HG02678 (cell line): ENCODE measurements around the gene OSTN.
"Not testable (repeated sequence)": the region's sequence is repeated elsewhere in the genome, so short reads cannot be mapped to it uniquely, and the experiment has no call there.

Source experiments
- ATAC-seq: cut with Tn5 transposase; IDR thresholded peaks from one replicate; pipeline ENCODE4 v1.9.1; 2021; ENCODE audit warnings: mild to moderate bottlenecking, moderate library complexity; ENCODE audit not compliant: unreplicated experiment

The OSTN gene, protein sequence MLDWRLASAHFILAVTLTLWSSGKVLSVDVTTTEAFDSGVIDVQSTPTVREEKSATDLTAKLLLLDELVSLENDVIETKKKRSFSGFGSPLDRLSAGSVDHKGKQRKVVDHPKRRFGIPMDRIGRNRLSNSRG

DNA sequence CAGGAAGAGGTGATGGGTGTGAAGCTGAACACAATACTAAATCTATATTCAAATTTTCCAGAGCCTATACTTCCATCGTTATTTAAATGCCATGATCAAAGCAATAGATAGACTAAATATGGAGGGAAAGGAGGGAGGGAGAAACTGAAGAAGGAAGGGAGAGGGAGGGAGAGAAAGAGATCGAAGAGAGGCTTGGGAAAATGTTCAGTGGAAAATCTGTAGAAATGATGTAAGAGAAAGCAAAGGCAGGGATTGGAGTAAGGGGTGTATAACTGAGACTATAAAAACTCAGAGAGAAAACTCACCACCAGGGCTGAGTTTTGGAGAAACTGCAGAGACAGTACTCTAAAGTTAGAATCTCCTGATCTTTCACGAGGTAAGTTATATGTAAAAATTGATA, at the start of gene OSTN:
Gene OSTN, plus strand, starts transcription at position 310 of the 400 bp plus-strand sequence. CDS start 13,292 bp downstream, outside the sequence.
- ATAC-seq, result no peak

DNA sequence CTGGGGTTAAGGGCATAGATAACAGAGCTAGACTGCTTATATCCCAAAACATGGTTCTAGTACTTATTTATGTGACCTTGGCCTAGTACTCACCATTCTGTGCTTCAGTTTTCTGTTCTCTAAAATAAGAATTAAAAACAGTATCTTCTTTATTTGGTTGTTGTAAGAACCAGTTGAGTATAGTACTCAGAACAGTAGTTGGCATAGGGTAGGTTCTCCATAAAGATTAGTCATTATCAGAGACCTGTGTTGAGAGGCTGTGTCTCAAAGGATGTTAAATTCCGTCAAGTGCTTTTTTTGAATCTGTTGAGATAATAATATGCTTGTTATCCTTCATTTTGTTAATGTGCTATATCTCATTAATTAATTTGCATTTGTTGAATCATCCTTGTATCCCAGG, 47.4 kb upstream of the OSTN start:
- ATAC-seq, result no peak

DNA sequence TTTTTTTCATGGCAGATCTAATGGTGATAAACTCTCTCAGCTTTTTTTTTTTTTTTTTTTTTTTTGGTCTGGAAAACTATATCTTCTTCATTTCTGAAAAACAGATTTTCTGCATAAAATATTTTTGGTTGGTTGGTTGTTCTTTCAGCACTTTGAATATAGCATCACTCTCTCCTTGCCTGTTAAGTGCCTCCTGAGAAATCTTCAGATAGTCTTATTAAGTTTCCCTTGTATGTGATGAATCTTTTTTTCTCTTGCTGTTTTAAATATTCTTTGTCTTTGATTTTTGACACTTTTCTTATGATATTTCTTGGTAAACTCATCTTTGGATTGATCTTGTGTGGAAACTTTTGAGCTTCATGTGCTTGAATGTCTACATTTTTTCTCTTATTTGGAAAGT, 44.2 kb upstream of the OSTN start:
- ATAC-seq, result no peak

DNA sequence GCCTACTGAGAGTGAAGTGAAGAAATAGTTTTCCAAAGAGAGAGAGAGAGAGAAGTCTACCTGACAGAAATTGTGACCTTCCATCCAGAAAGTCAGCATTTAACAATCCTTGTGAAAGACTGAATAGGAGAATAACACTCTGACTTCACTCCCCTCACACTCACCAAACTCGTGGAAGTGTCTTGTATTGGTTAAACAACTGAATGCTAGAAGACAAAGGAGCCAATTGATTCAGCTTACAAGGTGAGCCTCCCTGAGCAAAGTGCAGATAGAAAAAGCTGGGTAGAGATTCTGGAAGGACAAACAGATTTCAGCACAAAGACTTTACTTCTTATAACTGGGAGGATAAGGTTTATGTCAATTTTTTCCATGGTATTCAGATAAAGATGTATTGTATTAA, 40.8 kb upstream of the OSTN start:
- ATAC-seq, result no peak

DNA sequence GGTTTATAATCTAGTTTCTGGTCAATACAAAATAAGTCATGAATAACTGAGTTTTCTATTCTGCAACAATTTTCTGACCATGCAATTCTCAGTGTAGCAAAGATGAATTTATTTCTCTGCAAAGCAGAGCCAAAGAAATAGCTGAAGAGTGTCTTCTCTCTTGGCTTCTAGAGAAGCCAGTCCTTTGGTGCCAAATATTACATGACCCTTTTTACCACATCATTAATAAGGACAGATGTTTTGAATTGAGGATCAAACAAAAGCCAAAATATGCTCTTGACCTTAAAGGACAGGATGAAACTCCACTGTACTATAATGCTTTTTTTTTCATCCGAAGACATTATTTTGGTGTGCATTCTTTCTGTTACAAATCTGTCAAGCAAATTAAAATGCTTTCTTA, 40.2 kb upstream of the OSTN start:
- no peak for ATAC-seq

DNA sequence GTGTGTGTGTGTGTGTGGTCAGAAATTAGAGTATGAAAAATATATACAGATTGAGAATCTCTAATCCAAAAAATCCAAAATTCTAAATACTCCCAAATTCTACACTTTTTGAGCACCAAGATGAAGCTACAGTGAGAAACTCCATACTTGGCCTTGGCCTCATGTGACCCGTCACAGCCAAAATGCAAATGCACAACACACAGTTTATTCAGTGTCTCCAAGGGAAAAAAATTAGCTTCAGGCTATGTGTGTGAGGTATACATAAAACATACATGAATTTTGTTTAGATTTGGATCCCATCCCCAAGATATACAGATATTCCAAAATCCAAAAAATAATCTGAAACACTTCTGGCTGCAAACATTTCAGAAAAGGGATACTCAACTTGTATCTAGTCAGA, 33.2 kb upstream of the OSTN start:
- ATAC-seq, result no peak

DNA sequence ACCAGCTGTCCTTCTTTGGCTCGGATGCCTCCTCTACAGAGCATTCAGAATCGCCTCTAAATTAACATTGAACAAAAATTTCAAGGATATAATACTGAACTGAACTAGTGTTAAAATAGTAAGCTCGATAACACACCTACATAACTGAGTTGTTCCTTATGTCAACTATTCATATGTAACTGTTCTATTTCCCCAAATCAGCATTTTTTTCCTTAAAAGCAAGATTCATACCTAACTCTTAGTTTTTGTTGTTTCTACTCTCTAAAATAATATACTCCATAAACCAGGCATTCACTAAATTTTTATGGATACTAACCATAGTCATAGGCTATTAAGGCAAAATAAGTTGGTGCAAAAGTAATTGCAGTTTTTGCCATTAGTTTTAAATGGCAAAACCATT, 32.7 kb upstream of the OSTN start:
- no peak for ATAC-seq

DNA sequence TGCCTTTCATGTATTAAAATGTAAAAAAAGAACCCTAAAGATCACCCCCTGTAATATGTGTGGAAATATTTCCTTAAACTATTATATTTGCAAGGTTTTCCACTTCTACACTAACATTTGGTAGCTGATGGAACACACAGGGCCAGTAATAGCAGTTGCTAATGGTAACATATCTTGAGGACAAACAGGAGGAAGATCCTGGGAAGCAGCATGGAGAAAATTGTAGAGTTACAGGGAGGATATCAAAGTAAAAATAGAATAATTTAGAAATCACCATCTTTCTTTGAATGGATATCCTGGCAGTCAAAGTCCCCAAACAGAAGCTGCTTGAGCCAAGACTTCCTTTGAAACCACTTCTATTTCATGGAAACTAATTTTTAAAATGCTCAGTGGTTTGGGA, 29.5 kb upstream of the OSTN start:
- ATAC-seq, result no peak

DNA sequence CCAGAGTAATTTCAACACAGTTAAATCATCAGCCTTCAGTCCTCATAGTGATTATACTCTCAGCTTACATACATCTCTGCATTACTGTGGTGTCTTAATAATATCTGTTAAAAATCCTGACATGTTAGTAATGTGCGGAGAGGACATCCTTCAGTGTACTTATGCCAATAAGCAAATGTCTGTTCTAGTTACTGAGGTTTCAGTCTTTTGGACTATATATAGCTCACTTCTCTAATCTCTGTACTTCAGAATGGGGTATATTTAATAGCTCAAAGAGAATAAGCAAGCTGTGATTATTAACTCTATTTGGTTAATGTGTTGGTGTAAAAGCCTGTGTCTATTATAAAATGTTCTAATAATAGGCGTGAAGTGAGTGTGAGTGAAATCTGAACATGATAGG, 28.9 kb upstream of the OSTN start:
- peak; percentile 69 for ATAC-seq

DNA sequence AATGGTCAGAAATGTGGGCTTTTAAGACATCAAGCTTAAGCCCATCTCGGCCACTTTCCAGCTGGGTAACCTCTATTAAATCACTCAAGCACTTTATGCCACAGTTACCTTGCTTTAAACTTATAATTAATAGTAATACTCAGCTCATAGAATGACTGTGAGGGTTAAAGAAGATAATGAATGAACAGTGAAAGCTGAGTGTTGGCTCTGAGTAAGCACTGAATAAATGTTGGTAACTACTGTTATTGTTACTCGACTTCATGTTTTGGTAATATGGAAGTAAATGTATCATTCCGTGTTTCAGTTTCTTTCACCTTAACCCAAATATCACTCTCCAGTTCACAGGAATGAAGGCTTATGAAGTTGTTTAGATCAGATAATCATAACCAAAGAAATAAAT, 23.9 kb upstream of the OSTN start:
- no peak for ATAC-seq

DNA sequence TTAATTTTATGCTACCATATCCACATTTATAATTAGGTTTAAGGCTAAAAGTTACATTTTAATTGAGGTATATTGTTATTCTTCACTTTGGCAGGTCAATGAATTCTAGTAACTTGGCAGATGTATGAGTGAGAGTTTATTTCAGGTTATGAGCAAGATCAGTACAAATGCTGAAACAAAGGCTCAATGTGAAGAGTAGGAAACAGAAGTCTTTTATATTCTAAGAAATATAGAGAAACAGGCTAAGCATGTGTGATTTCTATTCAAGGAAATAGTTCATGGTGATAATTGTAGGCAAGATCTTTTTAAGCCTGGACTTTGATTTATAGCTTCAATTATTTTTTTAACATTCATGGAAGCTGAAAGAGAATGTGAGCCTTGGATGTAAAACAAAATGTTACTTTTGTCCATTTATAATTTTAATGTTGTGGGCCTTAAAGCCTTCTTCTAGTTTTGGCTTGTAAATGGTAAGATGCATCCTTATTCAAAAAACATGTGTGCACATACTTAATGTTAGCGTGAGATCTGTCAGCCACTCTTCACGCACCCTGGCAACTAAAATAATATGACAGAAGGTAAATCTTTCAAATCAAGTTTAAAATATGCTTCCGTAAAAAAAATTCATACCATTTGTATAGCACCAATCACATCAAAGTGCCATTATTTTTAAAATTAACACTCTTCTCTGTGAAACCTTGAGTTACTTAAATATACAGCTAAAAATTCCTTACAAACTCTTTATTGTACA, 22.8 kb upstream of the OSTN start:
- no peak for ATAC-seq

DNA sequence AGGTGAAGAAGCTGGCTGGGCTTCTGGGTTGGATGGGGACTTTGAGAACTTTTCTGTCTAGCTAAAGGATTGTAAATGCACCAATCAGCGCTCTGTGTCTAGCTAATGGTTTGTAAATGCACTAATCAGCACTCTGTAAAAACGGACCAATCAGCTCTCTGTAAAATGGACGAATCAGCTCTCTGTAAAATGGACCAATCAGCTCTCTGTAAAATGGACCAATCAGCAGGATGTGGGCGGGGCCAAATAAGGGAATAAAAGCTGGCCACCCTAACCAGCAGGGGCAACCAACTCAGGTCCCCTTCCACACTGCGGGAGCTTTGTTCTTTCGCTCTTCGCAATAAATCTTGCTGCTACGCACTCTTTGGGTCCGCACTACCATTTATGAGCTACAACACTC, 13.7 kb upstream of the OSTN start:
- not testable (repeated sequence) for ATAC-seq

DNA sequence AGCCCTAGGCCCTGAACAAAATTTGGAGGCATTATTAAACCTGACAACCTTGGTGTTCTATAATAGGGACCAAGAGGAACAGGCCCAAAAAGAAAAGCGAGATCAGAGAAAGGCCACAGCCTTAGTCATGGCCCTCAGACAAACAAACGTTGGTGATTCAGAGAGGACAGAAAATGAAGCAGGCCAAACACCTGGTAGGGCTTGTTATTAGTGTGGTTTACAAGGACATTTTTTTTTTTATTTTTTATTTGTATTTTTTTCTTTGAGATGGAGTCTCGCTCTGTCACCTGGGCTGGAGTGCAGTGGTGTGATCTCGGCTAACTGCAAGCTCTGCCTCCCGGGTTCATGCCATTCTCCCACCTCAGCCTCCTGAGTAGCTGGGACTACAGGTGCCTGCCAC, 10.8 kb upstream of the OSTN start:
- ATAC-seq, result not testable (repeated sequence)

DNA sequence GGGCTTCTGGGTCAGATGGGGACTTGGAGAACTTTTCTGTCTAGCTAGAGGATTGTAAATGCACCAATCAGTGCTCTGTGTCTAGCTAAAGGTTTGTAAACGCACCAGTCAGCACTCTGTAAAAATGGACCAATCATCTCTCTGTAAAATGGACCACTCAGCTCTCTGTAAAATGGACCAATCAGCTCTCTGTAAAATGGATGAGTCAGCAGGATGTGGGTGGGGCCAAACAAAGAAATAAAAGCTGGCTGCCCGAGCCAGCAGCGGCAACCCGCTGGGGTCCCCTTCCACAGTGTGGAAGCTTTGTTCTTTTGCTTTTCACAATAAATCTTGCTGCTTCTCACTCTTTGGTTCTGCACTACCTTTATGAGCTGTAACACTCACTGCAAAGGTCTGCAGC, 6.8 kb upstream of the OSTN start:
- not testable (repeated sequence) for ATAC-seq

DNA sequence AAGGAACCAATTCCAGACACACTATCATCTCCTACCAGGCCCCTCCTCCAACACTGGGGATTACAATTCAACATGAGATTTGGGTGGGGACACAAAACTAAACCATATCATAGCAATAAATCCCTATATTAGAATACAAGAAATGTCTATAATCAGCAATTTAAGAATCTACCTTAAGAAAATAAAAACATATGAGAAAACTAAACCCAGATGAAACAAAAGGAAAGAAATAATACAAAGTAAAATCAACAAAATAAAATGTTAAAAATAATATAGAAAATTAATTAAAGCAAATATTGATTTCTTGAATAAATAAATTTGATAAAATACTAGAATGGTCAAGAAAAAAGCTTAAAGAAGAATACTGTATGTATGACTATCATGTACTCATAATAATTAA, 6.1 kb upstream of the OSTN start:
- ATAC-seq, result no peak

DNA sequence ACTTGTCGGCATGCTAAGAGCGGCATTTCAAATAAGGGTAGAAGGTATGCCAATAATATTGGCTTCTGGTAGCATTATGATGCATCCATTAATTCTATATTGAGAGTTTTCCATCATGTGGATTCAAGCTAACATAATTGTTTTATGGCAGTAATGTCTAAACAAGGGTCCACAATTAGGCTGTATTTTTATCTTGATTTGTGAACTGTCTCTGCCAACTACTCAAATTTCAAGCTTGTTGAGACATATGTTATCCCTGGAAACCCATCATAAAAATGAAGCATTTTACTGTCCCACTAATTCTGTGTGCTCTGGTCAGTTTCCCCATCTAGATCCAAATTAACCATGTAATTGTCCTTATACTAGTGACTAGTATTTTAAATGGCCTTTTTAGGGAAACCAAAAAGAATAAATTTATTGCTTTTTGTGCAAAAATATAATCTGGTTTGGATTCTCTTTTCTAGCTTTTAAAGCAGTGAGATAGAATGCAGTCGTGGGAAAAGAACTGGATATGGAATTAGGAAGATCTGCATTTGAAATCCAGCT, 1.2 kb upstream of the OSTN start:
- ATAC-seq, result no peak

DNA sequence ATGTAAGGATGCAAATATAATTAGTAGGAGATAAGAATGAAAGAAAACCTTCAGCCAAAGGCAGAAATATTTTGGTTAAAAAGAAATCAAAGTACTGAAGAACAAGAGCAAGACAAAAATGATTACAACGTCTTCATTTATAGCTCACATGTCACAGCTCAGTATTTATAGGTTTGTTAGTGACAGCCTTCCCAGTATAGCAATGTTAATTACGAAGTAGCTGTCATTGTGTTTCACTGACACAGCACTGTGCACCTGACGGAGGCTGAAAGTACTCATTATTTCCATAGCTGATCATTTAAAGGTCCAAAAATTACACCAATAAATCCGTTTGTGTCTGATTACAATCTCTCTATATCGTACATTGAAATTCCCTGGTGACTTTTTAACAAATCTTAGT, 561 bp upstream of the OSTN start:
- no peak for ATAC-seq

DNA sequence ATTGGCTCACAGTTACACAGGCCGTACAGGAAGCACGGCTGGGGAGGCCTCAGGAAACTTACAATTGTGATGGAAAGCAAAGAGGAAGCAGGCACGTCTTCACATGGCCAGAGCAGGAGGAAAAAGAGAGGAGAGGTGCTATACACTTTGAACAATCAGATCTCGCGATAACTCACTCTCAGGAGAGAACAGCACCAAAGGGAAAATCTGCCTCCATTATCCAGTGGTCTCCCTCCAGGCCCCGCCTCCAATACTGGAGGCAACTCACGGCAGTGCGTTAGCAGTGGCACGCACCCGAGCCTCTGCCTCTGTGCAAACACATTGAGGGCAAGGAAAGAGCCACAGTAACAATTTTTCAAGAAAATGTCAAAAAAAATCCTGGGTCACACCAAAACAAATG, 11.0 kb downstream of the OSTN start:
- ATAC-seq, result no peak

DNA sequence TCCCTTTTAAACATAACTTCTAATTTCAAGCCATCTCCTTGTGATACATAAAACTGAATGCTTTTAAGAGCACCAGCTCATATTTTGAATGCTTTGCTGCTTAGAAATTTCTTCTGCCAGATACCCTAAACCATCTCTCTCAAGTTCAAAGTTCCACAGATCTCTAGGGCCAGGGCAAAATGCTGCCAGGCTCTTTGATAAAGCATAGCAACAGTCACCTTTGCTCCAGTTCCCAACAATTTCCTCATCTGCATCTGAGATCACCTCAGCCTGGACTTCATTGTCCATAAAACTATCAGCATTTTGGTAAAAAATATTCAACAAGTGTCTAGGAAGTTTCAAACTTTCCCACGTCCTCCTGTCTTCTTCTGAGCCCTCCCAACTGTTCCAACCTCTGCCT, 17.5 kb downstream of the OSTN start:
- ATAC-seq, result no peak

DNA sequence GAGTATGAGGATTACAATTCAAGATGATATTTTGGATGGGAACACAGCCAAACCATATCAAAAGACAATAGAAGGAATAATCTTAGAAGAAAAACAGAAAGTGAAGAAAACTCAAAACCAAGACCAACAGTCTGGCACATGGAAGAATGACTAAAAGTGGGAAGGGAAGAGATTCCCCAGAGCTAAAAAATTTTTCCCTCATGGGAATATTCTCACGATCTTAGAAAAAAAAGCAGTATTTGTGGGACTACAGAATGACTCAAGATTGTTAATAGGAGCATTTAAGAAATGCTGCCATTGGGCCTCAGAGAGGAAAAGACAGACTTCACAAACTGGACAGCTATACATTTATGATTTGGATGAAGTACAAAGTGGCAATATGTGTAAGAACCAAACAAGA, 18.3 kb downstream of the OSTN start:
- ATAC-seq, result no peak

DNA sequence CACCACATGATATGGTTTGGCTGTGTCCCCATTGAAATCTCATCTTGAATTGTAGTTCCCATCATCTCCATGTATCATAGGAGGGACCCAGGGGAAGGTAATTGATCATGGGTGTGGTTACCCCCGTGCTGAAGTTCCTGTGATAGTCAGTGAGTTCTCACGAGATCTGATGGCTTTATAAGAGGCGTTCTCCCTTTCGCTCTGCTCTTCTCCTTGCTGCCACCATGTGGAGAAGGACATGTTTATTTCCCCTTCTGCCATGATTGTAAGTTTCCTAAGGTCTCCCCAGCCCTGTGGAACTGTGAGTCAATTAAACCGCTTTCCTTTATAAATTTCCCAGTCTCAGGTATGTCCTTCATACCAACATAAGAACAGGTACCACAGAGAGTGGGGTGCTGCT, 21.9 kb downstream of the OSTN start:
- no peak for ATAC-seq

DNA sequence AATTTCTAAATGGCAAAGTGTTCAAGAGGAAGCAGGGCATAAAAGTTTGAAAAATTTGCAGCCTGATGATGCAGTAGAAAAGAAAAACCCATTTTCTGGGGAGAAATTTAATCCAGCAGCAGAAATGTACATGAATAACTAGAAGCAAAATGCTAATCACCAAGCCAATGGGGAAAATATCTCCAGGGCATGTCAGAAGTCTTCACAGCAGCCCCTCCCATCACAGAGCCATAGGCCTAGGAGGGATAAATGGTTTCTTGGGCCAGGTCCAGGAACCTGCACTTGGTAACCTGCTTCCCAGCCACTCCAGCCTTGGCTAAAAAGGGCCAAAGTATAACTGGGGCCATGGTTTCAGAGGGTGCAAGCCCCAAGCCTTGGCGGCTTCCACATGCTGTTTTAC, 22.6 kb downstream of the OSTN start:
- ATAC-seq, result no peak

DNA sequence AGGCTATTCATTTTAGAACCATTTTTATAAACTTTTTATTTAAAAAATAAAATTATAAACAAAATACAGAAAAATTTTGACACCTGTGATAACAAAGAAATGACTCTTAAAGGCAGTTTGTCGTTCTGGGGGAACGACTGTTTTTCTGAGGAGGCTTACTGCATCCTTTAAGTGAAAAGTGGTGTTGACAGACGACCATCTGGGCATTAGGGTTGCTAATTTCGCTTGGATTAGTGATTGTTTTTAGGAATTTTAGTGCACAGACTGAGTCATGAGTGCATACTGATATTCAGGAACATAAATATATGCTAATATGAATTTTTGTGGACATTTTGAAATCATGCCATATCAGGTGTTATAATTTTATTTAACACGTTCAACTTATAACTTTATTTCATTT, 28.5 kb downstream of the OSTN start:
- no peak for ATAC-seq
